Gastrocnemius medialis (tissue), 4 donors: Measurements from ENCODE around the gene HIC1.

Experiments
- CTCF ChIP-seq, 5 experiments: fragments of 450-650 bp in 3 of 5; fragments of 200-600 bp in 2 of 5; sonication (generic) in 2 of 5; IDR thresholded peaks in 4 of 5; conservative IDR thresholded peaks in 1 of 5; 1 replicate in 4 of 5; 2 replicates in 1 of 5; pipeline ENCODE4 v1.5.1; 2016 to 2019; ENCODE audit warnings: antibody characterized with exemption in 5 of 5, mild to moderate bottlenecking in 3 of 5, moderate library complexity in 3 of 5
- POLR2A ChIP-seq, 2 donors: fragments of 450-650 bp; IDR thresholded peaks; one replicate each; pipeline ENCODE4 v1.6.1; 2017; ENCODE audit warnings: antibody characterized with exemption in 2 of 2, mild to moderate bottlenecking in 2 of 2, moderate library complexity in 2 of 2

GRCh38 chr17:2082003-2082781 lies 27.3 kb downstream of the HIC1 start:
- TF ChIP-seq POLR2A (IDR thresholded peaks at IDR 0.05) (no peak), CTCF (IDR thresholded peaks at IDR 0.05 in 4 of 5, conservative IDR thresholded peaks at IDR 0.05 in 1 of 5) (no peak)
